Activated T-cell treated with anti-CD3 and anti-CD28 coated beads, Interleukin-2, amount 50 U/mL, for 1 hour (primary cell): ENCODE measurements around the gene PHLPP1.

Source experiments
- DNase-seq: peaks from one replicate; pipeline ENCODE4 v3.0.0-alpha.2; 2020

PHLPP1 gene

DNA sequence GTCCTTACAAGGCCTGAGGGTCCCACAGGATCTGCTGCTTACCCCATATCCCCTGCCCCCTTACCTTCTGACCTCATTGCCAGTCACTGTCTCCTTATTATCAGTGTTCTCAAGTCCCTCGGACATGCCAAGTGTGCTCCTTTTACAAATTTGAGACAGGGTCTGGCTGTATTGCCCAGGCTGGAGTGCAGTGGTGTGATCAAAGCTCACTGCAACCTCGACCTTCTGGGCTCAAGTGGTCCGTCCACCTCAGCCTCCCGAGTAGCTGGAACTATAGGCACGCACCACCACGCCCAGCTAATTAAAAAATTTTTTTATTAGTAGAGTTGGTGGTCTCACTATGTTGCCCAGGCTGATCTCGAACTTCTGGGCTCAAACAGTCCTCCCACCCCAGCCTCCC lies 141.0 kb downstream of the PHLPP1 start:
- DNase-seq: no peak

GRCh38 chr18:62857263-62857976 lies 142.1 kb downstream of the PHLPP1 start:
- DNase-seq: no peak

DNA sequence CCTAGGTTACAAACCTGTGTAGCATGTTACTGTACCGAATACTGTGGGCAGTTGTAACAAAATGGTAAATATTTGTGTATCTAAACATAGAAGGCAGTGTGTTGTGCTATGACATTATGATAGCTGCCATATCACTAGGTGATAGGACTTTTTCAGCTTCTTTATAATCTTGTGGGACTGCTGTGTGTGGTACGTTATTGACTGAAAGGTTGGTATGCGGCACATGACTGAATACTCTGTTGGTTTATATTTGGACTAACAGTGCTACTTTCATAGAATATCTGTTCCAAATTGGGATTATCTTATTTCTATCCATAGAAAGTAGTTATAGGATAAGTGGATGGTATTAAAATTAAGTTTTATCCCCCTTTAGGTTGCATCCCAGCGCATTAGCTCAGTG lies 144.7 kb downstream of the PHLPP1 start:
- no peak for DNase-seq

DNA sequence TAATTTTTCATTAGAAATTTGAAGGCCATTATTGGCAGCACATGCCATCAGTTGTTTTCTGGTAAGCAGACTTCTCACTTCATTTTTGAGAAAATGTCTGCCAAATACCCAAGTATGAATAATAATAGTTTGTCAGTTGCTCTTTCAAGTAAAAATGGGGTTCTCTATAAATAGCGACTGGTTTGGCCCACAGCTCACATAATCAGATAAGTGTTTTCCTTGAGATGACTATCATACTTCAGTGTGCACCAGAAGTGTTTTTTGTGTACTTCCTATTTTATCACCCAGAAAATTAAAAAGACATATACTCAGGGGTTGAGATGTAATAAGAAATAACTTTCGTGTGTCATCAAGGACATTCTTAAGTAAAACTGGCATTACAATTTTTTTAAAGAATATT lies 147.1 kb downstream of the PHLPP1 start:
- DNase-seq: no peak

GRCh38 chr18:62863579-62864001 lies 148.2 kb downstream of the PHLPP1 start:
- no peak for DNase-seq

DNA sequence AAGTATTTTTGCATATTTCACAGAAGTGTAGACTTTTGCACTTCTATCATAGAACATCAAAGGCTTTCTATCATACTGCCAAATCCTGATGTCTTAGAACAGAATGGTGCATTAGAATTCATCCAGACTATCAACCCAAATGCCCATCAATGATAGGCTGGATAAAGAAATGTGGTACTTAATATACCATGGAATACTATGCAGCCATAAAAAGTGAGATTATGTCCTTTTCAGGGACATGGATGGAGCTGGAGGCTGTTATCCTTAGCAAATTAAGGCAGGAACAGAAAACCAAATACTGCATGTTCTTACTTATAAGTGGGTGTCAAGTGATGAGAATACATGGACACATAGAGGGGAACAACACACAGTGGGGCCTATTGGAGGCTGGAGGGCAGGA lies 150.2 kb downstream of the PHLPP1 start:
- no peak for DNase-seq

GRCh38 chr18:62867534-62867933 lies 152.2 kb downstream of the PHLPP1 start:
- no peak for DNase-seq

DNA sequence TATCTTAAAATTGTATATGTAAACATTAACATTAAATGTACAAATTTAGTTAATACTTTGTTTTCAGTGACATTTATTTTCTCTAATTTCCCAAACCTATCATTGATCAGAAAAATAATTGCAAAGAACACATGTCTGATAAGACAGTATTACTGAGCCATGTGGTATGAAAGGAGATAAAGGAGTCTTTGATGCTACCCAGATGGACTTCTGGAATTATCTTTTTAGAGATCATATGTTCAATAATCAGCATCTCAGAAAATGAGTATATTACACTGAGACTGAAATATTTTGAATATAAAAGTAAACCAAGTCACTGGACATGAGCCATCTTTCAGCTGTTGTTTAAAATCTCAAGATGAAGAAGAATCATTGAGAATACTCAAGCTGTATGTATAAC lies 153.3 kb downstream of the PHLPP1 start:
- no peak for DNase-seq

- DNase-seq: no peak
These were observed 155.3 kb downstream of the PHLPP1 start for GRCh38 chr18:62870643-62871042.

DNA sequence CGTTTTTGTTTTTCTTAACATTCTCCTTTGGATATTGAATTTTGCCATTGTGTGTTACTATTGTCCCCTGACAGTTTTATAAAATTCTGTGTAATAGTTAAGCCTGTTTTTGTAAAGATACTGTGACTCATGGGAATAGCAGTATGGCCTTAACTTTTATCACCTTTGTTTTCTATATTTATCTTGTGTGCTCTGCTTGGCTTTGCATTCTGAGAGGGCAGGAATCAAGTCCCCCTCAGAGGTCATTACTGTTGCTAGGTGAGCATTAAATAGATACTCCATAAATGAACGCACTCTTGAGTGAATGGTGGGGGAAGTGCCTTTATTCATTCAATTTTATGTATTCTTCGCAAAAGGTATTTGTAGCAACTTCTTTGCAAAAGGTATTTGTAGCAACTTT lies 160.0 kb downstream of the PHLPP1 start:
- DNase-seq: no peak

GRCh38 chr18:62876111-62876510 lies 160.8 kb downstream of the PHLPP1 start:
- no peak for DNase-seq

- no peak for DNase-seq
These were observed 161.5 kb downstream of the PHLPP1 start for GRCh38 chr18:62876828-62877227.

- DNase-seq: no peak
These were observed 162.3 kb downstream of the PHLPP1 start for GRCh38 chr18:62877411-62878221.

DNA sequence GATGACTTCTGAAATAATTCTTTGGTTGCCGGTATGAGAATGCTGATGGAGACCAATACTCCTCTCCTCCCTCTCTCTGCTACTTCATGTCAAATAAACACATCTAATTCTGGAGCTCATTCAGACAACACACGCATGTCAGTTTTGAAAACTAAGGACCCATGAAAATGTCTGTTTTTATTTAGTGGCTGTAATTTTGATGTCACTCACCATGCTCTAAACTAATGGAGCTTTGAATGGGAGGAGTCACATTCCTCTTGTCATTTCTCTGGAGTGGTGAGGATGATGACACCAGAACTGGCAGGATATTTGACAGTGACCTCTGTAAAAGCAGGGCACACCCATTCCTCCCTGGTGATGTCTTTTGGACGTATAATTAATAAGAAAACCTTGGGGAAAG lies 163.0 kb downstream of the PHLPP1 start:
- no peak for DNase-seq

DNA sequence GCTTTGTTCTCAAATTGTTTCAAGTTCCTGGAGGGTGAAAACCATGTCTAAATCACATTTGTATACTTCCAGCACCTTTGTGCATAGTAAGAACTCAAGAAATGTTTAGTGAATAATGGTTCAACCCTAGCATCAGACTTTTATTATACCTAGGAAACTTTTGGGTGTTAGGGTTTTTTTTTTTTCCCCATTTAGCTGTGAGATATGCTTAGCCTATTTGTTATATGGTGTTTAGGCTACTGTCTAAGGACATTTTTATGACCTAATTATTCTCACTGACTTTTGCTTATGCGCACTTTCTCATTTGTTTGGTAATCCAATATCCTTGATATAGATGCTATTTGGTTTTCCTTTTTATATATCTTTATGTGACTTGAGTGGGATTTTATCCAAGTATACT lies 164.7 kb downstream of the PHLPP1 start:
- DNase-seq: no peak

DNA sequence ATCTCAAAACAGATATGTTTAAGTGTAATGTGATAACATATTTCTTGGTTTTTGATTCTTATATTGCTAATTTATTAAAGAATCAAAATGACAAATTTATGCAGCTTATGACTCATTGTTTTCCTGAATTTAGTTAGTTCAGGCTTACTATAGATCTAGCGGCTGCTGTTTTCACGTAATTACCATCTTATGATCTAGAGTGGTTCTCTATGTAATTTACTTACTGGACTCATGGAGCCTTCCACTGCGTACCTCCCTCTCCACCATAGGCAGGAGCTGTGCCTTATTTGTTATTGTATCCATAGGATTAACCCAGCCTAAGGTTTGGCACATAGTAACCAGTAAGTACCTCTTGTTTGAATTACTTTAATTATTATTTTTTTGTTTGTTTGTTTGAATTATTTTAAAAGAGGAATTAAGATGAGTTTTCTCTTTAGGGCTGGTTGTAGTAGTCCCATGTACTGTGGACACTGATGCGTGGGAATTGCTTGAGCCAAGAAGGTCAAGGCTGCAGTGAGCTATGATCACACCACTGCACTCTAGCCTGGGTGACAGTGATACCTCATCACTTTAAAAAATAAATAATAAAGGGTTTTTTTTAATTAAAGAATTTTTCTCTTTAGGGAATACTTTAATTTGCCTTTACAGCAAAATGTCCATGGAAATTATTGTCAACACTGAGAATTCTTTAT lies 165.5 kb downstream of the PHLPP1 start:
- DNase-seq: no peak

DNA sequence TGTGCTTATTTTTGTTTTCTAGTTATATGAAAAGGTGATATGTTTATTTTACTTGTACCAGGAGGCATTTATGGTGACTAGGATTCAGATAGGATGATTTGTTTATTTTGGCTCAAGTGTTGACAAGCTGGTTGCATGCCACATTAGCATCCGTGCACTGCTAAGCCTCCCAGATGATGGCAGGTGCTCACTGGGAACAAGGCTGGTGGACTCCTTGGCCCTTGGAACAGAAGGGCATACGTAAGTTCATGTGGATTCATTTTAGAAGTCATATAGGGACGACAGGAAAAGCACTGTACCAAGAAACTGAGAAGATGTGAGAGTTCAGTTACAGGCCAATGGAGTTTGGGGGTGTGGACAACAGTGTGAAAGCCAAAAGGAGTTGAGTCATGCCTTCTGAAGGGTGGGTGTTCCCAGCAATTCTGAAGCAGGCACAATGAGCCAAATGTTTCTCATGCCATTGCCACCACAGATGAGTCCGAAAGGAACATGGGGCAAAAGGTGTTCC lies 166.2 kb downstream of the PHLPP1 start:
- no peak for DNase-seq

GRCh38 chr18:62883937-62884735 lies 168.8 kb downstream of the PHLPP1 start:
- DNase-seq: no peak

DNA sequence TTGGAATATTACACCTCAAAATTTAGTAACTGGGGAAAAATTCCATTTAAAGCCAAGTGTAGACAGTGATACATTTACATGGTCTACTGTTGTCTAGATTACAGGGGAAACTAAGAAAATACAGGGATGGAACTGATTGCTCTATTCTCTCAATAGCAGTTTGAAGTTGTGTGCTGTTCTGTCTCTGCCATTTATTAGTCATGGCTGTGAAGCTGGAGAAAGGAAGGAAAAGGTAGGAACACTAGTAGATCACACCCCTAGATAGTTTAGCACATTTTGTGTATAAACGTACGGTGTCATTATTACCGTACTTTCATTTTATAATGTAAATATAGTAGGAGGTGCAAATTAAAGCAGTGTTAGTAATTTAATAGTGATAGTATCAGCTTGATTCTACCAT lies 170.5 kb downstream of the PHLPP1 start:
- no peak for DNase-seq

DNA sequence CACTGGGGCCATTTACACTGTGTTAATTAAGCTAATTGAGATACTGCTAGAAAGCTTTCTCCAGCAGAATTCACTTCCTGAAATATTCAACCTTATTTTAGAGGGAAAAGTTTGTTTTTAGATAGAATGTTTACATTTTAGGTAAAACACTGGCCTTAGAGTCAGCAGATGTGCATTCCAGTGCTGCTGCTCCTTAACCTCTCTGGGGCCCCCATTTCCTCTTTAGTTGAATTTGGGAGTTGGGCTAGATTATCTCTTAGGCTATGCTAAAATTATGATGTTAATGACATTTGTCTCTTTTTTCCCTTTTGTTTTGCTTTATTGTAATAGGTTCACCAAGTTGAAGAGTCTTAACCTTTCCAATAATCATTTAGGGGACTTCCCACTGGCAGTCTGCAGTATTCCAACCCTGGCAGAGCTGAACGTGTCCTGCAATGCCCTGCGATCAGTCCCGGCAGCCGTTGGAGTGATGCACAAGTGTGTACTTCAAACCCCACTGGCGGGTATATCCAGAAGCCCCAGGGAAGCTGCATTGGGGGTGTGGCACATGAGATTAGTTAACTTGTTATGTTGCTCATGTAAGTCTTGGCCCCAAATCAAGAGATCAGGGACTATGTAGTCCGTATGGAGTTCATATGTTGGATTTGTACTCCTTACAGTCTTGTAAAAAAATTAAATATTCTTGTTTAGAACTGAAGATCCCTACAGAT lies 179.5 kb downstream of the PHLPP1 start:
- no peak for DNase-seq

DNA sequence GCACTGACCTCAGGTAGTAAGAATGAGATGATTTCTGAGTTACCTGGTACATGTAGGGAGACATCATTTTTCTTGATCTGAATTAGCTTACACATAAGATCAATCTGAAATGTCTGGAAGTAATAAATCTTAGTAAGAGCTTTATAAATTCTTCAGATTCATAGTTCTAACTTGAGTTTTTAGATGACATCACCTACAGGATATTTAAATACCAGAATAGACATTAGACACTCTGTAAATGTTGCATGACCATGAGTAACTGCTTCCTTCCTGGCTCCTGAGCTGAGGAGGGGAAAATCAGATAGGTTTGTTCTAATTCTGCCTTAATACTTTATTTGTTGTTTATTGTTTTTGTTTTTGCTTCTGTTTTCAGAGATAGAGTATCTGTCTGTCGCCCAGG lies 181.8 kb downstream of the PHLPP1 start:
- DNase-seq: no peak

GRCh38 chr18:62898359-62898758 lies 183.0 kb downstream of the PHLPP1 start:
- no peak for DNase-seq
